NCI-H774 (cell line): Measurements from ENCODE around the gene ACBD6.
A peak's percentile ranks its signal among the peaks of the same experiment; 100 is the strongest.
"Not testable (repeated sequence)": the region's sequence is repeated elsewhere in the genome, so short reads cannot be mapped to it uniquely, and the experiment has no call there.

Experiments used
- DNase-seq: peaks from one replicate; lab custom pipeline; 2025; lab: John Stamatoyannopoulos, UW

ACBD6 gene, protein sequence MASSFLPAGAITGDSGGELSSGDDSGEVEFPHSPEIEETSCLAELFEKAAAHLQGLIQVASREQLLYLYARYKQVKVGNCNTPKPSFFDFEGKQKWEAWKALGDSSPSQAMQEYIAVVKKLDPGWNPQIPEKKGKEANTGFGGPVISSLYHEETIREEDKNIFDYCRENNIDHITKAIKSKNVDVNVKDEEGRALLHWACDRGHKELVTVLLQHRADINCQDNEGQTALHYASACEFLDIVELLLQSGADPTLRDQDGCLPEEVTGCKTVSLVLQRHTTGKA

DNA sequence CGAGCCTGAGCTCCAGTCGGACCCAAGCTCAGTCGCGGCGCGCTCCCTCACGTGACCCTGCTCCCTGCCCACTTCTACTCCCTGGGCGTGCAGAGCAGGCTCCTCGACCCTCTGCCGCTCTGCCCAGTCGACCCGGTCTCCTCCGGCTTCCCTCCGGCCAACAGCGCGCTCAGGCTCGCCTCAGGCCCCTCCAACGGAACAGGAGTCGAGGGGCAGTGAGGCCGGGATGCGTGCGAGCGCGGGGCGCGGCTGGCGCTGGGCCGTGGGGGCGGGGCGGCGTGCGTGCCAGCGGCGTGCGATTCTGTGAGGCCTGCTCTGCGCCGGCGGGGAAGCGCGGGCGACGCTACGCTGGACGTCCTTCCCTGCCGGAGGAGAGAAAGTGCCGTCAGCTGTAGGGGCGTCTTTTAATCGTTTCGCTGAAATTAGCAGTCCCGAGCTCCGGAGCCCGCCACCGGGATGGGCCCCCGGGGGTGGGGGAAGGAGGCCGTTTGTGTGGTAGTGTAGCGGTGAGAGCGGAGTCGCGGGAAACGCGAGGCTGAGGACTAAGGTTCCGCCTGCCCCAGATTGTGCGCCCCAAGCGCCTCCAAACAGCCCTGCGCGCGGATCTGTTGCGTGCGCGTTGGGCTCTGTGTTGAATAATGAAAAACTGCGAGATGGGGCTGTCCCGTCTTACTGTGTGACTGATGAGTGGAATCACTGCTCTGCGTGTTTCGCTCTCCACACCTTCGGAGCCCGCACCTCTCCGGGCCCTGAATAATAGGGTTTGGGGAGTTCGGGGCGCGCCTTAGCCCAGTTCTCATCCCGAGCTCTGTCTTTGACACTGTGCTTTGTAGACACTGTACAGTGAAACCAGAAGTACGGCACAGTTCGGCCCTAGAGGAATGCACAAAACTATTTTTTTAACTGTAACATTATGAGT is at the start of gene ACBD6:
Gene ACBD6 (minus strand): TSS at position 217 of the 919 bp plus-strand sequence. CDS start 311 bp downstream, outside the sequence.
- DNase-seq: peak; percentile 84

DNA sequence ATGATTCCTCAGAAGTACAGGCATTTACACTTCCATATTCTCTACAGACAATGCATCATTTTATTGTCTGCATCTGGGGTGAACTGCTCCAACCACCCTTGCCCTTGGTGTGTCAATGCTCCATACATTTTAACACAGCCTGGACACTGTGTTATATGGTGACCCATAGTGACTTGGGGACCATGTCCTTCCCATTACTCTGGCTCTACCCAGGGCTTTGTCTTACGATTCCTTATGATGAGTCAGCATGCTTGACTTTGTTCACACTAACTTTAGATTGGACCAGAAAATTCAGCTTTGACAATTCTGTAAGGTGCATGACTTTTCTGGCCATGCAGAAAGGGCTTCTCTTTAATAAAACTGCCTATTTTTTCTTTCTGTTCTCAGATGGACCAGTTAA is 49.6 kb upstream of the ACBD6 start:
- no peak for DNase-seq

DNA sequence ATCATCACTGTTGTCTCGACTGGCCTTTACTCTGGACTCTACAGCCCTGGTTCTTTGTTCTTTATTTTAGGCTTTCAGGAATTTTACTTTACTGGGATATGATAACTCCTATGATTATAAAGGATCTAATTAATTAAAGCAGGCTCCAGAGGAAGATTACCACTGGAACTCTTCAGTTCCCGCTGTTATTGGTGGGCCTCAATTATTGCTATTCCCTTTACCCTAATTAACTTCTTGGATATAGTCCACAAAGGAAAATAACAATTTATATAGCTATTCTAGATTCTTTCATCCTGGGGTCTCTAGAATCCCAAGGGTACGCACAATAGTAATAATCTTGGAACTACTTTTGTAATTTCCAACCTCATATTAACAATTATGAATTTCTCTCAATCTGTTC is 47.9 kb upstream of the ACBD6 start:
- DNase-seq: no peak

DNA sequence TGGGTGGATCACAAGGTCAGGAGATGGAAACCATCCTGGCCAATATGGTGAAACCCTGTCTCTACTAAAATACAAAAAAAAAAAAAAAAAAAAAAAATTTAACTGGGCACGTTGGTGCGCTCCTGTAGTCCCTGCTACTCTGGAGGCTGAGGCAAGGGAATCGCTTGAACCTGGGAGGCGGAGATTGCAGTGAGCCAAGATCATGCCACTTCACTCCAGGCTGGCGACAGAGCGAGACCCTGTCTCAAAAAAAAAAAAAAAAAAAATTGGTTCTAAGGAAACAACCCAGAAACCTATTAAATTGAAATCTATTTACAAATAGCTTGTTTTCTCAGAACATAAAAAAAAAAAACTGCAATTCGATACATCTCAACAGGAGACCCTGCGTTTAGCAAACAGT is 47.4 kb upstream of the ACBD6 start:
- DNase-seq: not testable (repeated sequence)

DNA sequence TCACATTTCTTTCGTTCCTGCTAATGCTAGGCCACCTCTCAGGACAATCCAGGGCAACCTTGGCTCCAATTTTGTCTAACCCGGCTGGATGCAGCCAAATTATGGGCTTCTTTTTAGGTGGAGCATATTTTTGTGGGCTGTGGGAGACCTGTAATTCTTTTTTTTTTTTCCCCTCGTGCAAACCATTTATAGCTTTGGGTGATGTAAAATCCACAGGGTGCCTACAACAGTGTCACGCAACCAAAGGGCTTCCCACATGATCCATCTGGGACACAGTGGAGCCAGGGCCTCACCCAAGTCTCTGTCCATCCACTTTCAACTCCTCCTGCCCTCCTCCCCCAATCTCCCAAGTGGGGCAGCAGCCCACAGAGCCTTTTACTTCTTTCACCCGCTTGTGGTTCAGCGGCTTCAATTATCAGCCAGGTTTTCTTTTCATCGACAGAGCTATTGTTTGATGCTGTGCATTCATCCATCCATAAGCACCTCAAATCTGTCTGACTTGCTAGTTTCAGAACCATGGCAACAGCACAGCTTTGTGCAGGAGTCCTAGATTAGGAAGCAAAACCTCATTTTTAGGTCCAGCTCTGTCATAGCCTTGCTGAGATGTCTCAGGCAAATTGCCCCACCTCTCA is 46.4 kb upstream of the ACBD6 start:
- peak; percentile 23 for DNase-seq

DNA sequence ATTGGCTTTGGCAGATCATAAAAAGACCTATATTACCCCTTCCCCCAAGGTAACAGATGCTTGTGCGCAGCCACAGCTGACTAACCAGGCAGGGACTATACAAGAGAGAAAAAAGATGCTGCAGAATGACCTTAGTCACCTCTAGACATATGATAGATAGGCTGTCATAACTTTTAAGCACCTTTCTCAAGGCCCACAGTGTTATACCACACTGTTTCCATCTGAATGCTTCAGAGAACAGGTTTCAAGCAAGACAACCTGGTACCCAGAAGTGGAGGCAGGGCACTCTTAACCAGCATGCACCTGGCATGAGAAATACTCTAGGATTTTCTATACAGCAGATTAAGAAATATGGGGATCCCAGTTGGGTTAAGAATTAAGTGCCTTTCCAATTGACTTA is 43.6 kb upstream of the ACBD6 start:
- DNase-seq: no peak

DNA sequence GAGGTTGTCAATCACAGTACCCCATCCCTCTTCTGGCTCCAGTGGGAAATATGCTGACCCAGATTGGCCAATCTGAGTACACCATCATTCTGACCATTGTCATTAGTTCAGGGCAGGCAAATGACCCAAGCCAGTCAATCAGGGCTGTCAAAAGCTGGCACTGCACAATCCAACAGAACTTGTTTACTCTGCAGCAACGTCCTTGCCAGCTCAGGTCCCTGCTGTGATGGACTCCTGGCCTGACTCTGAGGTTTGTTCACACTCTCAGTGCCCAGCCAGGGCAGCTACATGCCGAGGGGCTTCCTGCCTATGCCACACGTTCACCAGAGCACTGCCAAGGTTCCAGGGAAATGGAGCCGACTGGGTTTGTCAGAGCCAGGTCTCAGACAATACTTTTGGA is 41.7 kb upstream of the ACBD6 start:
- no peak for DNase-seq

DNA sequence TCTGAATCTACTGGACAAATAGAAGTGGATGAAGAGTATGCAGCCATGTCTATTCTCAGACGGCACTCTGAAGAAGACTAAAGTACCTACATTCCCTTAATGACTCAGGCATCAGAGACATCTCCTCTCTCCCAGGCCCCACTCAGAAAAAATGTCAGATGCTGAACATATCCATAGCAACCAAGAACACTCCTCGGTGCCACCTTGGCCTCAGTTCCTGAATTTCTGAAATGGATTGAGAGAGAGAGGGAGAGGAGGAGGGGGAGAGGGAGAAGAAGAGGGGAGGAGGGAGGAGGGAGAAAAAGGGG is 40.4 kb upstream of the ACBD6 start:
- DNase-seq: no peak

DNA sequence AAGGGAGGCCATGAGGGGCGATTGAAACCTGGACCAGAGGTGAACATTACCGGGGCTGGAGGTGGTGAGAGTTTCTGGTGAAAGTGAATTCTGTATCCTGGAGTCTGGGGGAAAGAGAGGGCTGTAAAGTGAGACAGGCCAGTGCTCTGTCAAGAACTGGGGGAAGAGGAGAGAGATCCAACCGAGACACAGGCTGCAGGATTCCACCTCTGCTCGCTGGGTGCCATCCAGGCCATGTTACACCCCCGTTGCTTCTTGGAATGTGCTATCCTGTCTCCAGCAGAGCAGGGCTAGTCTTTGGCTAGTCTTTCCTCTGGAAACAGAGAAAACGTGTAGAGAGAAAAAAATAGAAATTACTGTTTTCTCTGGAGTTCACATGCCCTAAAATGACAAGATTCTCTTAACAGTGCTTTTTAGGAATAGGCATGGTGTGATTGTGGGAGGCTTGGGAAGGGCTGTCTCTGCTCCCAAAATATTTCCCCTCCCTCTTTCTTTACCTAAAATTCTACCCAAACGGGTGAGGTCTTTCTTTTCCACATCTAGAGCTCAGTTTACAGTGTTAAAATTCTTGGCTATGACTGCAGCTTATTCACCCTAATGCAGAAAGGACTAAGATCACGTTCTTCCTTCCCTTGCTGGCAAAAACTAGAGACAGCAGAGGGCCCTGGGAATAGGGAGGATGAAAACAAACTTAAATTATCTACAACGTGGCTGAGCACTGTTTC is 39.9 kb upstream of the ACBD6 start:
- DNase-seq: no peak

DNA sequence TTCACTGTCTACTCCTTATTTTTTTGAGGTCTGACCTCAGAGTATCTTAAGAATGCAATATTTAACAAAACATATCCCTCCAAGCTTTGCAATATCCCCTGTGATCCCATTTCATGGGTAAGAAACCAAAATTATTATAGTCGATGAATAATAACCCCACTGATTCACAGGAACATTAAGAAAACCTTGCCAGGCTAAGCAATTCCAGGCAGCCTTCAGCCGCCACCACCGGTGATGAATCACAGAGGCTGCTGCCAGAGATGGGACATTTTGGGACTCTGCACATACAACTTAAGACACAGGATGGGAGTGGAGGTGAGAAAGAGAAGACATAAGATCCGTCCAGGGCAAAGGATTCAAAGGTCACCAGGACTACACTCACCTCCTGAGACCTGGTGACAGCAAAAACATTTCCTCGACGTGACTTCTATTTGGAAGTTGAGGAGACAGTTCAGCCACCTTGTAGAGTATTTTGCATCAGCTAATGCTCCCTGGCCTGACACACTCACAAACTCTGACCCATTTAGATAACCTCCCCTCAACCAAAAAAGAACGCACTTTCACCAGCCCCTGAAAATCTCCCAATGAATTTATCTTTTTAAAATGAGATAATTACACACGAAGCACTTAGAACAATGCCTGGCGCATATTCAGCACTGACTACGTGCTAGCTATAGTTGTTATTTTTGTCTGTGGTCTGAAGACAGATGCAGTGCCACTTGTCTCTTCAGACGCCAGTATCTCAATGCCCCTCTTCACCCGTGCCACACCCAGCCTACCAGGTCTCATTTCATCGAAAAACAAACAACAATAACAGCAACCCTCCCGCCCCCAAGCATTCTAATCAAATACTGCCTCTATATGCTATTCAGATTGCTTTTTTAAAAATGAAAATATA is 38.6 kb upstream of the ACBD6 start:
- DNase-seq: no peak

DNA sequence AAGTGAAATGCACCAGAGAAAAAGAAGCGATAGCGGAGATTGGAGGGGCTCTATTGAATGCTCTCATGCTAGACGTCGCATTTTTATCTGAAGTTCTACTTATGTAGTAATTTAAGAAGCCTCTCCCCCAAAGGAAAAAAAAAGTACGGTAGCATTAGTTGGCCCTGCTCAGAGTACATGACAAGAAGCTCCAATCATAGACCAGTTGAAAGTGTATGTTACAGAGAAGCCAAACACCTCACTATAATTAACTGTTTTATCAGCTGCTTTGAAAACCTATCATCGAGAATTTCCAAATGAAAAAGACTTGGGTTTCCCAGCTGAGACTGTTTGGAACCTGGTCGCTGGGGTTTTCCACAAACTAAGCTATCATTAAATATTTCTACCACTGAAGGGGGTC is 36.8 kb upstream of the ACBD6 start:
- DNase-seq: no peak

DNA sequence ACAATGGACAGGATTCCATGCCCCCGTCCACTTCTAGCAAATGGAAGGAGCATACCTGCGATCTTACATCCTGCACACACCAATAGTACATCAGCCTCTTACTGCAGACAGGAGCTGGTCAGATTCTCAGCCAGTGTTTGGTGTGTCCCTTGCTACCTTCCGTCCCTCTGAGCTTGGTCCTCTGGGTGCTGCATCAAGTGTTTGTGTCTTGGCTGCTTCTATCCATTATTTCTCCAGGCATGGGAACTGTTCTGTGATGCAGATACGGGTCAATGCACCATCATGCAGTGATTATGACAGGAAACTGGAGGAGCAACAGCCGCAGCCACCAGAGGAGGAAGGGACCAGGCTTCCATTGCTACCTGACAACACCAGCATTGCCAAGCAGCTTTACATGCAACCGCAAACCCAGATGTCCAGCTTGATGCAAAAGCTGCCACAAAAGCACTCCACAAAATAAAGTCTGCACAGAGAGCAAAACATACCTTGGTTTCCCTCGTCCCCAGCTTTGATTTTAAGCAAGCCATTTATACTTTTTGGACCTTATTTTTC is 34.5 kb upstream of the ACBD6 start:
- no peak for DNase-seq

DNA sequence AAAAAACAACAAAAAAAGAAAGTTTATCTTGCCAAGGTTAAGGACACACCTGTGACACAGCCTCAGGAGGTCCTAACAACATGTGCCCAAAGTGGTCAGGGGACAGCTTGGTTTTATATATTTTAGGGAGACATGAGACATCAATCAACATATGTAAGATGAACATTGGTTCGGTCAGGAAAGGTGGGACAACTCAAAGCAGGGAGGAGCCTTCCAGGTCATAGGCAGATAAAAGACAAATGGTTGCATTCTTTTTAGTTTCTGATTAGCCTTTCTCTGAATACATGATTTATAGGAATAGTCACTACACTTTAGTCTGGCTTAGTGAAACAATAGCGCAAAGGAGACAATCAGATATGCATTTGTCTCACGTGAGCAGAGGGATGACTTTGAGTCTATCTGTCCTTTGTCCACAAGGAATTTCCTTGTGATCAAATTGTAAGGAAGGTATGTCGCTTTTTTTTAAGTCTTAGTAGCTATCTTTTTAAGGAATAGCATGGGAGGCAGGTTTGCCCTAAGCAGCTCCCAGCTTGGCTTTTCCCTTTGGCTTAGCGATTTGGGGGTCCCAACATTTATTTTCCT is 33.1 kb upstream of the ACBD6 start:
- DNase-seq: no peak

DNA sequence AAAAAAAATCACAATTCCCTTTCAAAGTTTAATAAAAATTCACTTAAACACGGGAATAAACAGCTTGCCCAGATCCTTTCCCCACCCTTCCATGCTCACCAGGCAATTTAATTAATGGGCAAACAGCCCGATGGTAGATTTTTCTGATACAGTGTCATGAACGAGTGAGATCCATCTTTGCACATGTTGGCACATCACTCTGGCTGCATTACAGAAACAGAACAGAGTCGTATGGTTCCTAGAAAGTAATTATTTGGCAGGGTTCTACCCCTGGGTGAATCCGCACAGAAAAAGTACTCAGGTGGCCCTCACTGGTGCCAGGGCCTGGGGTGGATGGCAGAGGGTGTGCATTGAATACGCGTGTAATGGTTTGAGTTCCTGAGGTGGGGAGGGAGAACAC is 31.8 kb upstream of the ACBD6 start:
- DNase-seq: no peak

DNA sequence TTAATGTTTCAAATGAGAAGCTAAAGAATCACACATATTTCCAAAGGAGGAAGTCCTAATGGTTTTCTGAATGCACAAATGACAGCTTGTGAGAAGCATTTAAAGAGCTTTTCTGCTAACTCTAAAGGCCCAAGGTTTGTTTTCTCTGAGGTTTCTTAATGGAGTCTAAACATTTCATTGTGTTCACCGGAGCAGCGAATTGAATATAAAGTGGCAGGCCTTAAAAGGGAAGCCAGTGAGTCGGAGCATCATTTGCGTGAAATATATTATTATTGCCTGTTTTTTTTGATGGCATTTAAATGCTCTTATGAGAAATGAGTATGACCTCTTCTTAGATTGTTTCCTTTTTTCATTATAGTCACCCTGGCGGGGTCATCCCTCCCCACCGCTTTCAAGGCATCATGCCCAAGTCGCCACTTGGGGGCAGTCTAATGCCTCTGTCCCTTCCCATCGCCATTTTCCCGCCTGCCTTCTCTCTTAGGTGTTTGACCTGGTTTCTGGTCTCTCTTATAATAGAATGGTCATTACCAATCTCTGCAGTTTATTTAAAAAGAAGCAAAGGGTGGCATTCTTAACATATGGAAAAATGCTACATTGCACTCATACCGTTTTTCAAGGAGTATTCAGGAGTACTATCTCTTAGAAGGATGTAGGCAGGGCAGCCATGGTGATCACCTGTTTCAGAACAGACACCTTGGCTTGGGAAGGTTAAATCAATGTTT is 31.1 kb upstream of the ACBD6 start:
- peak; percentile 65 for DNase-seq

DNA sequence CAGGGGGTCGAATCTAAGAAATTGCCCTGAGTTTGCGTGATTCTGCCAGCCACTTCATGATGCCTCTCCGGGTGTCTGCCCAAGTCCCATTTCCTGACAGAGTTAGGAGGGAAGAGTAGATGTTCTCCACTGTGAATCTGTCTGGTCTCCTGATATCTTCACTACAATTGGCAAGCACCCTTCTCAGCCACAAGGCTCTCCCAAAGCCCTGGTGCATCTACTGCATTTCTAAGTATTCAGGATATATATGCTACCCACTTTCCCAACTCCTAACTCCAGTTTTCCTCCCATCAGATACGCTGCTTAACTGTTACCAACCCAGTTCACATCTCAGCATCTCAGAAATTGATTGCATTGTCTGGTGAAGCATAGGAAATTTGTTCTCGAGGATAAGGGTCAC is 30.5 kb upstream of the ACBD6 start:
- no peak for DNase-seq

DNA sequence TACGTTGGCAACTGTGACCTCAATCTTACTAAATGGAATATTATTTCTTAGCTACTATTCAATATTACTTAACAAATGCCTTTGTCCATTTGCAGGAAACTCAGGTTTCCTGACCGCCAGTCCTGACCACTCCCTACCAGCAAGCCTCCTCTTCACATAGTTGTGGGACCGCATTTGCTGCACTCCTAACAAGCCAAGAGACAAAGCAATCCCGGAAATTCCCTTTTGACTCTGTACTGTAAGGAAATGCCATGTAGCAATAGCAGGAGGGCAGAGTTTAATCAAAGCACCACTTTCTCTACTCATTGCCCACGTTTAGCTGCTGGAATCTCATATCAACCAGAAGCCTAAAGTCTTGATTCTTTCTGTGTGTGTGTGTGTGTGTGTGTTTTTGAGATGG is 28.1 kb upstream of the ACBD6 start:
- DNase-seq: no peak

DNA sequence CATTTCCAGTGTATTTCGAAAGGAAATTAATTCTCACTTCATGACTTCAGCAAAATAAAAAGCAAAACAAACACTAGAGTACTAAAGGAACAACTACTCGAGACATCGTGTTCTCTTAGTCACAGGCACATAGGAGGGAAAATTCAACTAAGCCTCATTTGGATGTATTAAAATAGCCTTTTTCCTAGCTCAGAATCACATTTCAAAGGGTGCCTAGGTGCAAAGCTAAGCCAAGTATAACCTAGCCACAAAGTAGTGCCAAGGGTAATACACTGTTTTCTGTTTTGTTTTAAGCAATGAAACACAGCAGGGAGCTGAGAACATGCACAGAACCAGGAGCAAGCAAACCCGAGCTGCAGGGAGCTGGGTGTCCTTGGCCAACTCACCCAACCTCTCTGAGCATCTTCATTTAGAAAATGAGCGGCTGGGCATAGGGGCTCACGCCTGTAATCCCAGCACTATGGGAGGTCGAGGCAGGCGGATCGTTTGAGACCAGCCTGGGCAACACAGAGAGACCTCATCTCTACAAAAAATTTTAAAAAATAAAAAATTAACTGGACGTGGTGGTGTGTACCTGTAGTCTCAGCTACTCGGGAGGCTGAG is 26.6 kb upstream of the ACBD6 start:
- DNase-seq: no peak

DNA sequence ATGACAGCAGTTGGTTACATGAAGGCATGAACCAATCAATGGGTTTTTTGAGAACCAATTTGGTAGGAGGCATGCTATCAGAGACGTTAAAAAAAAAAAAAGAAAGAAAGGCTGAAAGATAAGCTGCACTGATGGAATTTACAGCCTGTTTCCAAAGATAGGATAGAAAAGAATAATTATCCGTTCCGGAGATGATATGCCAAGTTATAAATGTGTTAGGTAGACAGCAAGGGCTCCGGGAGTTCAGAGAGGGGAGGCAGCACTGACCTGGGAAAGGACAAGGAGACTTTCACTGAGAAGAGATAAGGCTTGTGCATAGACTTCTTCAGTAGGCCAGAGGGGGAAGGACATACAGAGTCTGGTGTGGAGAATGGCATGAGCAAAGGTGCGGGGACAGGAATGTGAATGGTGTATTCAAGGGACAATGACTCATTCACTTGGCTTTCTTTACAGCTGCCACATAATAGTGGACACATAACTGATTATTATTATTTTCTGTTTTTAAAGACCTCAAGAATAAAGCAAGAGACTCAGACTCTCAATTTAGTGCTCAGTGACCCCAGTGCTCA is 24.8 kb upstream of the ACBD6 start:
- no peak for DNase-seq
